ENCODE measurements around the gene RGS12. TPM values are rescaled to one million over a fixed set of nuclear protein-coding genes. Genes with fewer than 3 reads are reported as not detected.

Gene RGS12
- total and polyA plus RNA-seq, 2 of the 13 experiments (the other 11 are each of a cell fraction or from before 2014, with no cell fraction given): 21.0 to 27.7 TPM

GRCh38 chr4:3293401-3294391 is 875 bp downstream of the RGS12 start (continued):
- TF ChIP-seq ZBTB39 (CRISPR knock-in tag; IDR thresholded peaks at IDR 0.05) (no peak), GABPB1 (CRISPR knock-in tag; IDR thresholded peaks at IDR 0.05) (no peak), ZNF878 (CRISPR knock-in tag; IDR thresholded peaks at IDR 0.05) (no peak), KLF12 (CRISPR knock-in tag; IDR thresholded peaks at IDR 0.05; ENCODE audit: borderline replicate concordance) (no peak), TFDP1 (CRISPR knock-in tag; IDR thresholded peaks at IDR 0.05; ENCODE audit: borderline replicate concordance) (no peak), SKIL (CRISPR knock-in tag; IDR thresholded peaks at IDR 0.05; ENCODE audit: borderline replicate concordance) (no peak), ZNF768 (CRISPR knock-in tag; IDR thresholded peaks at IDR 0.05) (peak; percentile 11; the same call in 1 of the 2 replicates), ATF7-NPFF (CRISPR knock-in tag; IDR thresholded peaks at IDR 0.05; ENCODE audit: low read depth) (no peak), FOXM1 (CRISPR knock-in tag; IDR thresholded peaks at IDR 0.05) (no peak), MLXIP (CRISPR knock-in tag; IDR thresholded peaks at IDR 0.05; ENCODE audit: borderline replicate concordance) (no peak), SRSF1 (optimal IDR thresholded peaks at IDR 0.05; ENCODE audit: low read depth, low read length) (no peak), ZBTB7B (CRISPR knock-in tag; IDR thresholded peaks at IDR 0.05) (0 out of 2 replicates have a peak, but pooled peaks have one; percentile 34), ZNF512 (CRISPR knock-in tag; IDR thresholded peaks at IDR 0.05) (no peak), HMGXB4 (CRISPR knock-in tag; IDR thresholded peaks at IDR 0.05; ENCODE audit: borderline replicate concordance in 1 of 2, low read depth in 1 of 2) (0 out of 4 replicates have a peak, but pooled peaks of 1 of the 2 experiments have one; percentile 9)

Data from HepG2 (cell line).